Measurements from ENCODE around the gene TGFBRAP1.

TGFBRAP1 gene

DNA sequence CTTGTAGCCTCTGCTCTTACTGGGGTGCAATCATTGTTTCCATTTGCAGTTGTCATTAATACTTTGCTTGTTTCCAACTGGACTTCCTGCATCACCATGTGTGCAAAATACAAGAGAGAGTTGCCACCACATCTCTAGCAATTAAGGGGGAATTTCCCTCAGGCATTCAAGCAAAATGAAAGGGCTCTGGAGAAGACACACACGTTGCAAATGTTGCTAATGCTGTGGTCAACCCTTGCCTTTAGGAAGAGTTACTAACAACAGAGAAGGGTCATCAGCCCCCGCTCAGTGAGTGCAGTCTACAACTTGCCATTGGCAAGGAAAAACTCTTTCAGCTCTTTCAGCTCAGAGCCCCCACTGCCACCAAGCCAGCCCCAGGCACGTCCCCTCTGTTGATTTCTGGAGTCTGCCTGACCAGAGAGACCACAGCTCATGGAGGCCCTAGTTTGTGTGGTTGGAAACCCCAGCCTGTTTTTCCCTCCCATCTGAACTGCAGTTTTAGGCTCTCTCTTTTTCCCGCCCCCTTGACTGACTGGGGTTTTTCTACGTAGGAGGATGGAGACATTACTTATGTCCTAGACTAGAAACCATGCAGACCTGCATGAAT lies 113.8 kb downstream of the TGFBRAP1 start:
- H3K27ac ChIP-seq (ENCODE audit: insufficient read depth, low read depth, low read length, poor library complexity, severe bottlenecking) = no peak overlapping the region
- H3K36me3 ChIP-seq (ENCODE audit: control insufficient read depth, insufficient read depth, low read length) = no peaks in the 10 kb centered on the region
- H3K9me3 ChIP-seq (ENCODE audit: control insufficient read depth, low read length) = no peaks in the 10 kb centered on the region
- no peaks in the 10 kb centered on the region for H3K4me1 ChIP-seq (ENCODE audit: control insufficient read depth, insufficient read depth, low read length)
- 68 to 71% methylated on average over 4 to 5 of the region's 5 CpGs for WGBS, 2 experiments
- no peak overlapping the region for H3K4me3 ChIP-seq (ENCODE audit: insufficient read depth, low read depth, low read length)
- no peaks in the 10 kb centered on the region for H3K27me3 ChIP-seq (ENCODE audit: control insufficient read depth, insufficient read depth, low read length, poor library complexity, severe bottlenecking)
